G401 (cell line): ENCODE results near the gene CHN1. TPM values are rescaled to one million over a fixed set of nuclear protein-coding genes. Genes with fewer than 3 reads are reported as not detected.

Experiments used
- DNase-seq: peaks from one replicate; pipeline ENCODE4 v3.0.0-alpha.2; 2015; ENCODE audit warnings: low spot score
- in situ Hi-C: cut with HindIII; loops from 2 replicates; pipeline ENCODE4 v1.10.0; 2016; ENCODE audit warnings: low sequenced_read_pairs, mixed read lengths
- total RNA-seq: library from RNA; depleted of rRNA; stranded (reverse); fragments of >200 nt; shearing (Covaris generic); gene quantifications from 2 replicates; pipeline ENCODE4 v1.2.3, GENCODE V29; 2014

The CHN1 gene
- total RNA-seq, 1 experiment from 2014 or later = 0.34 TPM

- in situ Hi-C loops = no loop called here
- no peak for DNase-seq
These were observed 20.6 kb downstream of the CHN1 start for GRCh38 chr2:174984561-174984960.

GRCh38 chr2:174981331-174981730 is 23.9 kb downstream of the CHN1 start:
- no peak for DNase-seq
- in situ Hi-C loops = no loop called here

- in situ Hi-C loops = no loop called here
- no peak for DNase-seq
These were observed 25.2 kb downstream of the CHN1 start for GRCh38 chr2:174979996-174980395.

- DNase-seq = no peak
- in situ Hi-C loops = no loop called here
These were observed 27.8 kb downstream of the CHN1 start for GRCh38 chr2:174977364-174977763.

GRCh38 chr2:174974131-174974530 is 31.1 kb downstream of the CHN1 start:
- no peak for DNase-seq
- in situ Hi-C loops = no loop called here

- no peak for DNase-seq
- in situ Hi-C loops = no loop called here
These were observed 32.3 kb downstream of the CHN1 start for GRCh38 chr2:174972924-174973323.

- DNase-seq = peak; percentile 86
- in situ Hi-C loops = no loop called here
These were observed 33.1 kb downstream of the CHN1 start for GRCh38 chr2:174971868-174972781.

GRCh38 chr2:174970092-174970491 is 35.1 kb downstream of the CHN1 start:
- no peak for DNase-seq
- in situ Hi-C loops = no loop called here

- no peak for DNase-seq
- in situ Hi-C loops = no loop called here
These were observed 36.0 kb downstream of the CHN1 start for GRCh38 chr2:174969091-174969734.

- in situ Hi-C loops = no loop called here
- DNase-seq = no peak
These were observed 37.4 kb downstream of the CHN1 start for GRCh38 chr2:174967691-174968260.

- no peak for DNase-seq
- in situ Hi-C loops = no loop called here
These were observed 38.1 kb downstream of the CHN1 start for GRCh38 chr2:174967086-174967485.

- DNase-seq = no peak
- in situ Hi-C loops = no loop called here
These were observed 39.0 kb downstream of the CHN1 start for GRCh38 chr2:174965992-174966744.

GRCh38 chr2:174965551-174965950 is 39.6 kb downstream of the CHN1 start:
- DNase-seq = no peak
- in situ Hi-C loops = no loop called here

GRCh38 chr2:174964404-174964803 is 40.8 kb downstream of the CHN1 start:
- DNase-seq = no peak
- in situ Hi-C loops = no loop called here

GRCh38 chr2:174963437-174964400 is 41.5 kb downstream of the CHN1 start:
- no peak for DNase-seq
- in situ Hi-C loops = no loop called here

GRCh38 chr2:174959787-174960186 is 45.4 kb downstream of the CHN1 start:
- peak; percentile 62 for DNase-seq
- in situ Hi-C loops = no loop called here

- no peak for DNase-seq
- in situ Hi-C loops = no loop called here
These were observed 48.1 kb downstream of the CHN1 start for GRCh38 chr2:174957050-174957449.

GRCh38 chr2:174952607-174953006 is 52.6 kb downstream of the CHN1 start:
- in situ Hi-C loops = no loop called here
- no peak for DNase-seq

- DNase-seq = no peak
- in situ Hi-C loops = no loop called here
These were observed 53.4 kb downstream of the CHN1 start for GRCh38 chr2:174951745-174952144.
